ENCODE results near the gene GAS2.
"Not testable (repeated sequence)": the region's sequence is repeated elsewhere in the genome, so short reads cannot be mapped to it uniquely, and the experiment has no call there.

Gene GAS2

GRCh38 chr11:22666325-22666687, at the start of gene GAS2:
GAS2 (plus strand) TSS chr11:22666611; CDS start chr11:22674870, 8,259 bp downstream.
- no peak for DNase-seq

DNA sequence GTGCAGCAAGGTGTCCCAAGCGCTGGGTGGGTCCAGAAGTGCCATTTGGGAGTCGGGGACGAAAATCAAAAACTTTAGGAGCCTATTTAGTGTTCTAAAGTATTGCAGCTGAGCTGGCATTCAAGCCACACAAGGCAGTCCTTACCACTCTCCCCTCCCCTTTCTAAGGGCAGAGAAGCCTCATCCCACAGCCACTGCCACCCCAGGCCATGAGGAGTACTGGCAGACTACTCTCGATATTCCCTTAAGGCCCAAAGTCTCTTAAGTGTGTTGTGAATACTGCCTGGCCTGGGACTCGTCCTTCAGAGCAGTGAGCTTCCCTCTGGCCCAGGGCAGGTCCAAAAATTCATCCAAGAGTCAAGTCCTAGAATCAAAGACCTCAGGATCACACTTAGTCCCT, 48.5 kb upstream of the GAS2 start:
- DNase-seq = no peak

- no peak for DNase-seq
These were observed 41.5 kb upstream of the GAS2 start for GRCh38 chr11:22624742-22625447.

DNA sequence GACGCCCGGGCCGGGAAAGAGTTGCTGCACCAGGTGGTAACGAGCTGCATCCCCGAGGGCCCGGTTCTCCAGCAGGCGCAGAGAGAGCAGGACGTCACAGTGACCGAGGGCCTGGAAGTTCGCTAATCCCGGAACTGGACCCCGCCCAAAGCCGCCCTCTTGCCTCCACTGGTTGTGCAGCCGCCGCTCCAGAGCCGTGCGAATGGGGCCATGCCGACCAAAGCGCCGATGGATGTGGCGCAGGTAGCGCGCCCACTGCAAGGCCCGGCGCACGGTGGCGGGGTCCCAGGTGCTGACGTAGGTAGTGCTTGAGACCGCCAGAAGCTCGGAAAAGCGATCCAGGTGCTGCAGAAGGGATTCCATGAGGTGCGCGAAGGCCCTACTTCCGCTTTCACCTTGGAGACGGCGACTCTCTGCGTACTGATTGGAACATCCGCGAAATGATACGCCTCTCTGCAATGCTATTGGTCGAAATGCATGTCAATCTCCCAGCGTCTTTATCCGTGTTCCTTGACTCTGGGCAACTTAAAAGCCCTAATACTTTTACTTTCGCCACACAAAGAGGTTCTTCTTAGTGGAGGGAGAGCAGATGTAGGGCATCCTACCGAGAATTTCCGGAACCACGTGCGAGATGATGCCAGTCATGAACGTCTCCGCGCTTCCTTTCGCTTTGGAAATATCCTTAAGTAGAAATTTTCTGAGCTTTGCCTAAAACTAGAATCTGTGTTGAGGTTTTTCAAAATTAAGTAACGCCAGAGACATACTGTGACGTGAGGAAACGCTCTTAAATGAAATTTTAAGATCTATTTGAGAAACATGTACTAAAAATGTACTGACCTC, 40.7 kb upstream of the GAS2 start, which contains the start of gene FANCF:
Gene FANCF (minus strand): TSS at position 376 of the 840 bp plus-strand sequence. CDS start 13 bp downstream, at position 363.
- peak; percentile 86 for DNase-seq

DNA sequence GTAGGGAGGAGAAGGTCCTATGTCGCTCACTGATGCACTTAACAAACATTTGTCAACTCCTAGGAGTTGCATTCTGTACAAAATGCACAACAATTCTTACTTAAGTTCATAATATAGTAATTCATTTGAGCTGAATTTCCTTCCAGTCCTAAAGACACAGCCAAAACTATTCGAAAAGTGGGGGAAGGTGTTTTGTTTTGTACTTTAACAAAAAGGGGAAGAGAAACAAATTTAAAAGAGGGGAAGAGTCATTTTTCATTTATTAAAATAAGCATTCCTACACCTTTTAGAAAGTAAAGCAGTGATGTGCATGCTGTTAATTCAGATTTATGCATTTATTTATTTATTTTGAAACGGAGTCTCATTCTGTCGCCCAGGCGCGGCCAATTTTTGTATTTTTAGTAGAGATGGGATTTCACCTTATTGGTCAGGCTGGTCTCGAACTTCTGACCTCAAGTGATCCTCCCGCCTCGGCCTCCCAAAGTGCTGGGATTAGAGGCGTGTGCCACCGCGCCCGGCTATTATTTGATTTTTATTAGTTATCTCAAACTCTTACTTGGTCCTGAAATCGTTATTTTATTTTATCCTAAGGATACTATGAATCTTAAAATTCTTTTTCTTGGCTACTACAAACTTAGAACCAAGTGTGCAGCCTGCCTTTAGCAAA, 39.7 kb upstream of the GAS2 start:
- DNase-seq = no peak

DNA sequence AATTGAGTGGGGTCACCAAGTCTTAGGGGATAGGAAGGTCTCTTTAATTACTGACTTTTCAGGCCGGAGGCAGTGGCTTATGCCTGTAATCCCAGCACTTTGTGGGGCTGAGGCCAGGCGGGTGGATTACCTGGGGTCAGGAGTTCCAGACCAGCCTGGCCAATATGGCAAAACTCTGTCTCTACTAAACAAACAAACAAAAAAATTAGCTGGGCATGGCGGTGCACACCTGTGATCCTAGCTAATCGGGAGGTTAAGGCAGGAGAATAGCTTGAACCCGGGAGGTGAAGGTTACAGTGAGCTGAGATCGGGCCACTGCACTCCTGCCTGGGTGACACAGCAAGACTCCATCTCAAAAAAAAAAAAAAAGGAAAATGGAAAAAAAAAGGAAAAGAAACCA, 39.0 kb upstream of the GAS2 start:
- DNase-seq = no peak

- no peak for DNase-seq
These were observed 33.0 kb upstream of the GAS2 start for GRCh38 chr11:22633354-22633902.

DNA sequence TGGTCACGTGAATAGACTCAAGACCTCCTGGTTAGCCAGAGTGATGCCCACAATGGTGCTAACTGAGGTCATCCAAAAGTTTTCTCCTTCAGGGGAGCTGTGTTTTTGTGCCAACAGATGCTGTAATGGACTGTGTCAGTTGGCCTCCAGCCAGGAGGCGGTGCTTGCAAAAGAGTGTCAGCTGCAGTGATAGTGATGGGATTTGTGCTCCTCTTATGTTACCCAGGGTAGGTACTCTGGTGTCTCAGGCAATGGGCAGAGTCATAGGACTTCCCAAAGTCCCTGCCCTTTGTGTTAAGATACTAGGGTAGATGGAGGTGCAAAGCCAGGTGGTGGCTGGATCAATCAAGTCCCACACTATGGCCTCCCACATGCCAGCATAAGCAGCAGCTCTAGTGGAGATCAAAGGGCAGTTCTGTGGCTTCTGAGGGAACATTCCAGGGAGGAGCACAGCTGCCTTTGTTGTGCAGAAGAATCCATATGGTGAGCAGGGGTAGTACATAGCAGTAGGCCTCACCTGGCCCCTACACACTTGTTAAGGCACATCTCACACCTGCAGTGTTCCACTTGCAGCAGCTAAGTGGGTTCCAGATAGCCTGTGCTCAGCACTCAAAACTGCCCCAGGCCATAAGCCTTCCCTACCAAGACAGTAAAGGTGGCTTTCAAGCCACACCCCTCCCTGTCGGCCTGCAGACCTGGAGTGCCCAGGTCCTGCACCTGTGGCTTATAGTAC, 31.3 kb upstream of the GAS2 start:
- no peak for DNase-seq

GRCh38 chr11:22635689-22636088, 30.7 kb upstream of the GAS2 start:
- DNase-seq = no peak

GRCh38 chr11:22640862-22641261, 25.5 kb upstream of the GAS2 start:
- no peak for DNase-seq

GRCh38 chr11:22641559-22641958, 24.9 kb upstream of the GAS2 start:
- no peak for DNase-seq

DNA sequence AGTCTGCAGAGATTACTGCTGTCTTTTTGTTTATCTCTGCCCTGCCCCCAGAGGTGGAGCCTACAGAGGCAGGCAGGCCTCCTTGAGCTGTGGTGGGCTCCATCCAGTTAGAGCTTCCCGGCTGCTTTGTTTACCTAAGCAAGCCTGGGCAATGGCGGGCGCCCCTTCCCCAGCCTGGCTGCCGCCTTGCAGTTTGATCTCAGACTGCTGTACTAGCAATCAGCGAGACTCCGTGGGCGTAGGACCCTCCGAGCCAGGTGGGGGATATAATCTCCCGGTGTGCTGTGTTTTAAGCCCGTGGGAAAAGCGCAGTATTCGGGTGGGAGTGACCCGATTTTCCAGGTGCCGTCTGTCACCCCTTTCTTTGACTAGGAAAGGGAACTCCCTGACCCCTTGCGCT, 14.1 kb upstream of the GAS2 start:
- DNase-seq = not testable (repeated sequence)

GRCh38 chr11:22656130-22656529, 10.3 kb upstream of the GAS2 start:
- DNase-seq = no peak

DNA sequence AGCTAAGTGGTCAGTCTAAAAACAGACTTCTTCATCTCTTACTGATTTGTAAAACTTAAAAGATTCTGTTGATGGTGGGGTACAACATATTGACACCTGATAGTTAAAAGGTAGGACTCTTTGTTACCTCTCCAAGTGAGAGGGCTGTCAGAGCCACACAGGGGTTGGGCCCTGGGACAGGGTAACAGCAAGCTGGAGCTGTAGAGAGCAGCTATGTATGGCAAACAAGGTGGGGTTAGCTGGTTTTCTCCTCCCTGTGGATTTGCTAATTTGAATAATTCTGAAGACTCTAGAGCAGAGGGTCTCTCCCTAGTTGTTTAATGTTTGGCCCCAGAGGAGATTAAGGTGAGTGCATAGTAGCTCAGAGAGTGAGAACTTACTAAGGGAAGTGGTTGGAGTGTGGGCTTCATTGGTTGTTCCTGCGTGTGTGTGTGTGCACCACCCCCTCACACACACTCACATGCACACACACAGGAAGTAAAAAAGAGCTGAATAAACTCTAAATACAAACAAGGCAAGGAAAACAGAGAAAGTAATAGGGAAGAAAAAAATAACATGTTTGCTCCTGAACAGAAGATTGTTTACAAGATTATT, 9.2 kb upstream of the GAS2 start:
- no peak for DNase-seq

- no peak for DNase-seq
These were observed 6.6 kb upstream of the GAS2 start for GRCh38 chr11:22659783-22660182.

DNA sequence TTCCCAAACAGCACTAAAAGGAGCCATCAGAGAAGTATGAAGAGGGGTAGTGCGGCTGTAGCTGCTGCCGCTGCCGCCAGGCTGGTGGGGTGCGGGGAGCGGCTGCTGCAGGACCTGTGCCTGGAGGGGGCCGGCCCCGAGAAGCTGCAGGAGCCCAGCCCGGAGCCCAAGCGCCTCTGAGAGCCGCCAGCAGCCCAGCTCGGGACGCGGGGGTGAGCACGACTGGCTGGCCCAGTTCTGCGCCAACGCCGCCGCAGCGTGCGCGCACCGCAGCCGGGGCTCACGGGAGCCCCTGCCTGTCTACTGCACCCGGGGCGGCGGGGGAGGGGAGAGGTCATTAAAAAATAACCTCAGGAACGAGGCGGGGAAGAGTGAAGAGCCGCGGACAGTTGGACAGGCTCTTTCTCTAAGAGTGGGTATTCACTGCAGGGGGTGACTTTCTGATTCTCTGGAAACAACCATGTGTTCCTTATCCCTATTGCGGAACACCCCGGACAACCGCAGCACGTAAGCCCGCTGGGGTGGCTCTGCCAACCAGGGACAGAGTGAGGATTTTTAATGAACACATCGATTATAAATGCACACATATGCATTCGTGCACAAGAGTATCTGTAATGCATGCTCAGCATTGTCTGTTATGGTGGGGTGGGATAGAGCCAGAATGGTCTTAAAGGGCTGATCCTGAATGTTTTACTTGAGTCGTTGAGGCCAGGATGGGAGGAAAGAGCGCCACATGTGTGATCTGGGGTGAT, 453 bp downstream of the GAS2 start:
- peak; percentile 31 for DNase-seq

DNA sequence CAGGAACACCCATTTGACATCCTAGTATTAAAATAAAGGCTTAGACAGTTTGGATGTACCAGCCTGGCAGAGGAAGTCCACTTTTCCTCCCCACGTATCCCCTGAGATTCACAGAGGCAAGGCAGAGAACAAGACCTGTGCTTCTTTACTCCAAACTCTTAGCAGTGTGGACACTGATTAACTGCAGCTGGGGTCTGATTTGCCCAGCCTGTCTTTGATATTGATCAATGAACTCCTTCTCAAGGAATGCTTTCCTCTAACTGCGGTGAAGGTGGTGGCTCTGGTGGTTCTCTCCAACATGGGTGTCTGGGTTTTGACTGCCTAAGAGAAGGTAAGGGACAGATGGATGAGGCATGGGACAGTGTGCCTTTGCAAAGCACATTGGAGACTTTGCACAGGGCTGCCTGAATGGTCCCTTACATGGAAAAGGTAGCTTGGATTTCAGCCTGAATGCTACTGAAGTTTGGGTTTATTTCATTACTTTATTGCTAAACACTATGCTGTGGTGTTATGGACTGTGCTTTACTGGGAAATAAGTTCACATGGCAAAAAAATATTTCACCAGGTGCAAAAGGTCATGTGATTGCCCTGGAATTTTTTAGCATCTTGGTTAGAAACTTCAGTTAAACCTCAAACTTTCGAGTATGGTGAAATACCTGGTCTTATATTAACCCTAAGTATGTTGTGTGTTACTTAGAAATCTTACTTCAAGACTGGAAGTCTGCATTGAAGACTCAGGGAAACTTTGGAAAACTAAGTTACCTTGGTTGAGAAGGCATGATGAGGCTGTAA, 1.8 kb downstream of the GAS2 start:
- no peak for DNase-seq

- no peak for DNase-seq
These were observed 3.0 kb downstream of the GAS2 start for GRCh38 chr11:22669368-22669767.

DNA sequence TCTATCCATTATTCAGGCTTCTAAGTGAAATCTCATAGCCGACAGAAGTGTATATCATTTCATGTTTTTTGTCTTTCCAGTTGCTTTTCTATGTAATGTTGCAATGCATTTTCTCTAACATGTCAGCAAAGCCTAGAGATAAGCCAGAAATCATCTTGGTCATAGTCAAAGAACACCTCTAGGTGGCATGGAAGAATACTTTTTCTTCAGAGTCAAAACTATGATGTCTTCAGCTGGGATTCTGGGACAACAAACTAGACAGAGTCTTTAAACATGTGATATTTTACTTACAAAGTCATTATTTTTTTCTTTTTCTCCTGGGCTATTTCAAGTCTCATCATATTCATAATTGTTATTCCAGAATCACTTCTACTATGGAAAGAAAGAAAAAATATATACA, 4.4 kb downstream of the GAS2 start:
- DNase-seq = no peak

DNA sequence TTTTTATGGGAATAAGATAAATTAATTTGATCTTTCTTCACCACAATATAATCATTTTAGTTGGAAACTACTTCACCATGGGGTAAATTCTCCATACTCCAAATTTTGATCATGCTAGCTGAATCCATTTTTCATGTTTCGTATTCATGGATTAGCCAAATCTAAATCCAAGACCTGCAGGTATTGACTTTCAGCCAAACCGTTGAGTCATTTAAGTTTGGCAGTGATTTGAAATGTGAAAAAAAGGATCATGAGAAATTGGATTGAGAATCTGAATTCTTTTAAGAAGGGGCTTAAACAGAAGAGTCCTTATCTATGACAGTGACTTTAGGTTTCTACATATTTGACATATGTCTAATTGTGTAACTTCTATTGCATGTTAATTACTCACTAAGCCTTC, 5.3 kb downstream of the GAS2 start:
- no peak for DNase-seq

Measured in activated T-cell treated with anti-CD3 and anti-CD28 coated beads, Interleukin-2, amount 50 U/mL, for 1 hour (primary cell).